ENCODE measurements around the gene SGSM2. TPM values are rescaled to one million over a fixed set of nuclear protein-coding genes. Genes with fewer than 3 reads are reported as not detected.

Gene SGSM2
- total RNA-seq, 6 experiments from 2014 or later = 22.4 to 28.2 (median 26.1) TPM

- H3K27ac Mint-ChIP-seq = no peak overlapping the region
- no peak for TF ChIP-seq CTCF (IDR thresholded peaks at IDR 0.05)
- no peak for DNase-seq
These were observed 23.9 kb downstream of the SGSM2 start for GRCh38 chr17:2361010-2361760.

GRCh38 chr17:2362016-2362415 is 24.7 kb downstream of the SGSM2 start:
- H3K36me3 Mint-ChIP-seq (ENCODE audit: low read depth) = peaks cover 5% of the 10 kb centered on the region
- H3K9me3 Mint-ChIP-seq = no peaks in the 10 kb centered on the region
- no peak overlapping the region for H3K4me3 Mint-ChIP-seq
- no peak for TF ChIP-seq CTCF (IDR thresholded peaks at IDR 0.05)
- H3K27me3 Mint-ChIP-seq (ENCODE audit: insufficient read depth) = no peaks in the 10 kb centered on the region; the same call in 1 of the 2 replicates
- no peak overlapping the region for H3K27ac Mint-ChIP-seq
- peaks cover 21% of the 10 kb centered on the region for H3K4me1 Mint-ChIP-seq (ENCODE audit: low read depth)
- no peak for DNase-seq

More at GRCh38 chr17:2361010-2361760, 23.9 kb downstream of the SGSM2 start:
- Mint-ChIP-seq H3K4me3 (no peak overlapping the region), H3K27me3 (ENCODE audit: insufficient read depth) (no peaks in the 10 kb centered on the region; the same call in 1 of the 2 replicates), H3K4me1 (ENCODE audit: low read depth) (peaks cover 21% of the 10 kb centered on the region), H3K9me3 (no peaks in the 10 kb centered on the region), H3K36me3 (ENCODE audit: low read depth) (peaks cover 5% of the 10 kb centered on the region)

GRCh38 chr17:2362416-2362815 is 25.1 kb downstream of the SGSM2 start:
- no peak for TF ChIP-seq CTCF (IDR thresholded peaks at IDR 0.05)
- Mint-ChIP-seq H3K36me3 (ENCODE audit: low read depth) (peaks cover 5% of the 10 kb centered on the region), H3K27ac (no peak overlapping the region), H3K4me1 (ENCODE audit: low read depth) (peaks cover 21% of the 10 kb centered on the region), H3K27me3 (ENCODE audit: insufficient read depth) (no peaks in the 10 kb centered on the region; the same call in 1 of the 2 replicates), H3K4me3 (no peak overlapping the region), H3K9me3 (no peaks in the 10 kb centered on the region)
- no peak for DNase-seq

- H3K9me3 Mint-ChIP-seq = no peaks in the 10 kb centered on the region
- H3K36me3 Mint-ChIP-seq (ENCODE audit: low read depth) = peaks cover 5% of the 10 kb centered on the region
- TF ChIP-seq CTCF (IDR thresholded peaks at IDR 0.05) = no peak
- no peaks in the 10 kb centered on the region for H3K27me3 Mint-ChIP-seq (ENCODE audit: insufficient read depth)
- DNase-seq = no peak
- no peak overlapping the region for H3K27ac Mint-ChIP-seq
- H3K4me1 Mint-ChIP-seq (ENCODE audit: low read depth) = peaks cover 21% of the 10 kb centered on the region
- H3K4me3 Mint-ChIP-seq = no peak overlapping the region
These were observed 25.6 kb downstream of the SGSM2 start for GRCh38 chr17:2362881-2363280.

- no peak for TF ChIP-seq CTCF (IDR thresholded peaks at IDR 0.05)
- Mint-ChIP-seq H3K4me1 (ENCODE audit: low read depth) (peaks cover 21% of the 10 kb centered on the region), H3K9me3 (no peaks in the 10 kb centered on the region), H3K27me3 (ENCODE audit: insufficient read depth) (no peaks in the 10 kb centered on the region), H3K27ac (no peak overlapping the region), H3K36me3 (ENCODE audit: low read depth) (peaks cover 5% of the 10 kb centered on the region), H3K4me3 (no peak overlapping the region)
- no peak for DNase-seq
These were observed 26.0 kb downstream of the SGSM2 start for GRCh38 chr17:2363318-2363717.
